GM18951 (cell line): ENCODE results near the gene TMEM131L.

Source experiments
- POLR2A ChIP-seq: IDR thresholded peaks from 4 replicates; pipeline ENCODE4 v1.6.1; 2011; ENCODE audit warnings: mild to moderate bottlenecking; ENCODE audit not compliant: insufficient read length, insufficient read depth; ENCODE audit errors: extremely low read depth
- in situ Hi-C: fragments of 300-500 bp; cut with MboI; formaldehyde crosslinking; loops from one replicate; pipeline ENCODE4 v1.12.0; 2022; ENCODE audit warnings: low sequenced_read_pairs, mixed read lengths, inconsistent platforms; ENCODE audit not compliant: unreplicated experiment

Gene TMEM131L

DNA sequence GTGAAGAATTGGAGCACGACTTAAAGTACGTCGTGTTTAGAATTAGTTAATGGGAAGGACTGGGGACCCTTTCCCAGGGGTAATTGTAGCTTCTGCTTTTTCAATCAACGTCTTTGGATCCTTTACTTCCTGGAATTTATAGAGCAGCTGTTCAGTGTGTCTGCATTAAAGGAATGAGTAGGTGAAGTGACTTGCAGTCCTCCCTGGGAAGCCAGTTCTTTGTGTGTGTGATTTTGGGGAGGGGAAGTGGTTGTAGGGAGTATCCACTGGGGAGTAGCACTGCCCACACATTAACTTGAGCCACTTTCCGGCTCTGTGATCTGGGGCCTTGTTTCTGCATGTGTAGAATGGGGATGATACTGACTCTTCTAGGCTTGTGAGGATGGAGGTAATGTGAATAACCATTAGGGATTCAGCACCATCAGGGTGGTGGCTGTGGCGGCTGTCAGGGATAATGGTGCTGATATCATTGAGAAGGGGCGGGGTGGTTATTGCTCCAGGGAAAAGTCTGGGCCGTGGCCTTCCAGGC is 54.7 kb downstream of the TMEM131L start:
- in situ Hi-C loops = no loop called here
- no peak for TF ChIP-seq POLR2A

DNA sequence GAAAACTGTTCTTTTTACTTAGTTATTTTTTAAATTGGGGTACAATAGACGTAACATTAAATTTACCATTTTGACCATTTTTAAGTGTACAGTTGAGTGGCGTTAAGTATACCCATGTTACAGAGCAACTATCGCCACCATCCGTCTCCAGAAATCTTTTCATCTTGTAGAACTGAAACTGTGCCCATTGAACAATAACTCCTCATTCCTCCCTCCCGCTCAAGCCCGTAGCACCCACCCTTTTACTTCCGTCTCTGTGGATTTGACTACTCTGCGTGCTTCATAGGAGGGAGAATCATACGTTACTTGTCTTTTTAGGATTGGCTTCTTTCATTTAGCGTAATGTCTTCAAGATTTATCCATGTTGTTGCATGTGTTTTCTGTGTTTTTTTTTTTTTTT is 55.3 kb downstream of the TMEM131L start:
- in situ Hi-C loops = no loop called here
- no peak for TF ChIP-seq POLR2A

DNA sequence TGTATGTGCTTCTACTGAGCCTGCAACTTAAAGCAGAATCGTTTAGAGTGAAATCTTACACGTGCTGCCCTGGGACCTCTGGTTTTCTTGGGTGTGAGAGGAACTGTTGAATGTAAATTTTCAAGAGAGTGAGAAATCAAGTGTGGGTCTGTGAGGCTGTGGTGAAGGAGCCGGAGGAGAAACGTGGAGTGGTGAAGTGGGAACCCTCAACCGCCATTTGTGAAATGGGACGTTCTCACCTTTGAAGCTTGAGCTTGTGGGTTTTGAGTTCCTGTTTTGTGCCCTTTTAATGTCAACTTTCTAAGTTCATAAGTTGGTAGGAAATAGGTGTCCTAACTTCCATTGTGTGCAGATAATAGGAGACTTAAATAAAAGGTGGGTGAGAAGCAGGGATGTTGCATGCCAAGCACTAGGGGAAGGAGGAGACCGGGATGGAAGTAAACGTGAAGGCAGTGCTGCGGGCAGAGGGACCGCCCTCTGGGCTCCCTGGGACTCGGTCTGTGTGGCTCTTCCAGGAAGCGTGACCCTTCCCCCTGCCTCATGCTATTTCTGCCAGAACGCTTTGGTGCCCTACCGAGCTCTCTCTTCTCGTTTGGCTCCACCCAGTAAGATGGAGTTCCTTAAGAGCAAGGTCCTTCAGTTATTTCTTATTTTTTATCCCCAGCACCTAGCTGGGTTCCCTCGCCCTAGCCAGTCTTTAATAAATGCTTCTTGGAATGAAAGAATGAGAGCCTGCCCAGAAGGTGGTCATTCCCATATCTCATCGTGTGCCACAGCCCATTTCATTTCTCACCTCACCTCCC is 56.0 kb downstream of the TMEM131L start:
- in situ Hi-C loops = no loop called here
- TF ChIP-seq POLR2A = peak; percentile 49

DNA sequence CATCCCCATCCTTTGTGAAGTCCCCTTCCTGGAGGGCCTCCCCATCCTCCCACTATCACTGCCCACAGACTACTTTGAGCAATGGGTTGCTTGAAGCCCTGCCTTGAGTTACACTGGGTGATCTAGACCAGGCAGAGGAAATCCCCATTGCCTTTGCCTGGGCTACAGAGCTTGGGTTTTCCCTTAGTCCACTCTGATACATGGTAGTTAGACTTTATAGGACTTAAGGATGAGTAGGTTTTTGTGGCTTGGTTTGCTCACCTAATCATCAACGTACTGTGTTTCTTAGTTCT is 56.6 kb downstream of the TMEM131L start:
- in situ Hi-C loops = no loop called here
- TF ChIP-seq POLR2A = no peak

DNA sequence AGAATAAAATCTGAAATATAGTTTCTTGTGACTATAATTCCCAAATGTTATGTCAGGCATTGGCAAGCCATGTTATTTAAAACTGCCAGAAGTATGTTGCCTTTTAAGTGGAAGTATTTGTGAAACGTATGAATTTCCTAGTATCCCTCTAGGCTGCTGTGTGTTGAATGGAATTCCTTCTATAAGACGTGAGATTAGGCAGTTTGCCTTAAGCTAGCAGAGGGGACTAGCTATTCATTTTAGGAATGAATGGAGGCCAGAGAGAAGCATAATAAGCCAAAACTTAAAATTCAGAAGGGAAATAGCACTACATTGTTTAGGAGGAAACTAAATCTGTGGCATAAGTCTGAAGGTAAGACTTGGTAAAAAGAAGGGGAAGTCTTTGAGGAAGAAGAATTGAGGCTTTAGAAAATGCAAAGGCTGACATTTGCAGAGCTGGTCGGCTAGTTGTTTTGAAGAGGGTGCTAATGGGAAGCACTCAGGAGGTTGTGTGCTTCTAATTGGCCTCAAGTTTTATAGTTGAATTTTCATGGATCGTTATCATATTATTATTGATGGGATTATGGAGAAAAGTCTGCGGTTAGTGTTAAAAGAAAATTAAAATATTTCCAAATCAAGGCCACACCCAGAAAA is 57.1 kb downstream of the TMEM131L start:
- no peak for TF ChIP-seq POLR2A
- in situ Hi-C loops = no loop called here

DNA sequence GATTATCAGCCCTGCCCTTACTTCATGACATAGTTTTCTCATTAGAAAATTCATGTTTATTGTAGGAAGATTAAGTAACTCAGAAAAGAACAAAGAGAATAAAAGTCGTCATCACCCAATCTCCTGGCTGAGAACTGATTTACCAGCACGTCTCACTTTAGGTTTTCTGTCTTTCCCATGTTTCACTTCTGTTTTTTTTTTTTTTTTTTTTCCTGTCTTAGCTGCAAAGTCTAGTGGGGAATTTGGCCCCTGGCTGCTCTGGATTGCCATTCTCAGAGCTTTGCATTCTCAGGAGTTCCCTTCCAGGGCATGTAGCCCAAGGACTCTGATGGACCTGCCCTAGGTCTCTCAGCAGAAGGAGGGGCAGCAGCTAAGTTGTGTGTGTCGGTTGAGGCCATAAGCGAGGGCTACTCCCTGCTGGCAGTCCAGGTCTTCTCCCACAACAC is 57.8 kb downstream of the TMEM131L start:
- in situ Hi-C loops = no loop called here
- no peak for TF ChIP-seq POLR2A

DNA sequence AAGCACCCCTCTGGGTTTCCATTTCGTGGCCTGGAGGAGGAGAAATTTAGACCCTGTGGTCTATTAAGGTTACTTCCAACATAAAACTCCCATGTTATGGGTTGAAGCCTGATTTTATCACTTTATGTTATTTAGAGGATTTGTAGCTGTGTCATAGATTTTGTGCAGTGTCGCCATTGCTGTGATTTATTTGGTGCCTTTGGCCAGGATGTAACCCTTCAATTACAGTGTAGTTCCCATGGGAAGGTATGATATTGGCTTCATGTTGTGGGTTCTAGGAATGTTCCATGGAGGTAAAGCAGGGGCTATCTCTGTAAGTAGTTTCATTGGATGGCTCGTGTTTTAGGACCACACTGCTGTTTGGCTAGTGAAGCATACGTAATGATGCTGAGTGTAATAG is 58.5 kb downstream of the TMEM131L start:
- no peak for TF ChIP-seq POLR2A
- in situ Hi-C loops = no loop called here

DNA sequence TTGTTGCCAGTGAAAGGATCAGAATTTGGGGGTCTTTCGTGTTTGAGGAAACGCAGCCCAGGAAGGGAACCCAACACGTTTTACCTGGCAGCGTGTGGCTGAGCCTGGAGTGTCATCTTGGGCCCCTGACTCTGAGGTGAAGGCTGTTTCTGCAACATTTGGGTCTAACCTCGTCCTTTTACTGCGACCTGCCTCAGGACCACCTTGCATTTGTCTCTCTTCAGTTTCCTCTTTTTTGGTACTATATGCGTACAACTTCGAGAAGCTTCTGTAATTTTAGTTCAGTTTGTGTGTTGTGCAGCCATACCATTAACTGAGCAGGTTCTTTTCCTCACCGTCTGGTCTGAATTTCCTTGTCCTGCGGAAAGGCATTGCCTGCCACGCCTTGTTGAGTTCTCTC is 61.5 kb downstream of the TMEM131L start:
- in situ Hi-C loops = no loop called here
- TF ChIP-seq POLR2A = no peak

DNA sequence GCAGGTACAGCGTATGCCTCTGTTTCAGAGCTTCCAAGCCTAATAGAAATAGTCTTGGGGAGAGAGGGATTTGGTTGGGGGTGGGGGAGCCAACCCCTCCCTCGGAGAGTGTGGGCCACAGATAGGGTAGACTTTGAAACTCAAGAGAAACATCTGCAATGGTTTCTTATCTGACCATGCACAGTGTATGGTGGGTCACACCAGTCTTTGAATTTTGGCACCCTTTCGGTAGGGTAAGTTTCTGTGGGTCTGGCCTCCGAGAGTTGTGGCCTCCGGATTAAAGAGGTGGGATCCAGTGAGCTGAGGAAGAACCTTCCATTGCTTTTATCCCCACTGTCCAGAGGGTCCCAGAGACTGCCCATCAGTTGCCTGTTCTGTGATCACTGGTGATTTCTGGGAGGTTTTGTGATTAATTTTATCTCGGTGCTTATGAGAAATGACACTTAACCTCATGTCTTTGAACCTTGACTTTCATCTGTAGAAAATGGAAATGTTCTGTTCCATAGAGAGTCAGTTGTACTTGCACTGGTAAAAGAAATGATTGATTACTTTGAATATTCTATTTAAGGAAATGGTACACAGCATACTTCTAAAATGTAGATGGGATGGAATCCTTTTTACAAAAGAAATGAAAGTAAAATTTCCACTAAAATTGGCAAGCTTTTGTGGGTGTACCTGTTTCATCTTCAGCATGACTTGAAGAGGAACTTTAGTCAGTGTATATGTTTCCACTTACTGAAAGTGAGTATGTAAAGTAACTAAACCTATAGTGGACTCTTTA is 62.7 kb downstream of the TMEM131L start:
- no peak for TF ChIP-seq POLR2A
- in situ Hi-C loops = no loop called here

DNA sequence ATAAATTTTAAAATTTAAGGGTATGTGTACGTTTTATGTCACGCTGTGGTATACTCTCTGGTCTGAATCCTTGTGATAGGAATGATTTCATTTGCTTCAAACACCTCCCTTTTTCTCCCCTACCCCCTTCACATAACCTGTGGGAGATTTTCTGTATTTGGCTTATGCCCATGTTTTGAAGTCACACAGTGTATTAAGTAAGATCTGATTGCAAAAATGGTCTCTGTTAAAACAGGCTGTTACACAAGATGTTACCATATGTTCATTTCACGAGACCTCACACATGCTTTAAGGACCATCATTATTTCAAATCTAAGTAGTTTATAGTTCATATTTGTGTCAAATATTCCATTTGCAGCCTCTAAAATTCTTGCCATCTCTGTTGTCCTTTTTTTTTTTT is 63.5 kb downstream of the TMEM131L start:
- no peak for TF ChIP-seq POLR2A
- in situ Hi-C loops = no loop called here

DNA sequence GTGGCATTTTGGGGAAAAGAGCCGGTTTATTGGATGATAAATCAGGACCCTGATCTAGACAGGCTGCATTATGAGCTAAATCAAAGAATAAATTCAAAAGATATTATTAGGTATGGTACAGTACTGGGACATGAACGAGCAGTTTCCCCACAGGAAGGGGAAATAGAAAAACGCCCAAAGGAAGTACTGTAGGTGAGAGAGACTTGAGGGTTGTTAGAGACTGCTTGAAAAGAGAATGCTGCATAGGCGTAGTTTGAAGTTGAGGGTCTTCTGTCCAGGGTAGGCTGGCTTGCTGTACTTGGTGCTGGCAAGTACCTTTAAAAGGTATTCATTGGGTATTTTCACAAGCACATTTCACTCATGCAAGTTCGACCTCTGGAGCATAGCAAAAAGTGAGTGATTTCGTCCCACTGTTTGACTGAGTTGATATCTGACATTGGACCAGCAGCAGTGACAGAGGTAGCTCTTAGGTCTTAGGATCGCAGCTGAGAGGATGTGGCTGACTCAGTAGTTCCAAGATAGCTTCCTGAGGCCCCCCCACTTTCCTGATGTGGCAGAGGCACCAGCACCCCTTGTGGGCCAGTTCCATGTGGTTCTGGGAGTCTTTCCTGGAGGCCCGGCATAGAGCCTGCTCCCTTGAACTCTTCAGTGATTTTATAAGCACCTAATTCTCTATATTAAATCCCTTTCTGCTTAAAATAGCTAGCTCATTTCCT is 64.3 kb downstream of the TMEM131L start:
- no peak for TF ChIP-seq POLR2A
- in situ Hi-C loops = no loop called here

DNA sequence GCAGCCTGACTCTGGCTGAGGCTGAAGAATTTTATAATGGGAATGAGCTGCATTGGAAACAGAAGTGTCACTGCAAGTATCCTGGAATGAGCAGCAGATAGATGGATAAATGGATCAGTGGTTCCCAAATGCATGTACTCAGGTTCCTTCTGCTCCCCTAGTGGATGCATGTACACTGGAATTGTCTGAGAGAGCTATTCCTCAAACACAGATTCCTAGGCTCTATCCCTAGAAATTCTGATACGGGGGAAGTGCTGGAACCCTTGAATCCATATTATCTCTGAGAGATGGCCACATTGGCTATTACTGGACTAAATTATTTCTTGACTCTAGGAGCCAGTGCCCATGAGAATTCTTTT is 64.8 kb downstream of the TMEM131L start:
- no peak for TF ChIP-seq POLR2A
- in situ Hi-C loops = no loop called here
